H9 (cell line): ENCODE data around the gene INAFM1. TPM values are rescaled to one million over a fixed set of nuclear protein-coding genes. Genes with fewer than 3 reads are reported as not detected.

Source experiments
- DNase-seq: peaks from one replicate; pipeline ENCODE4 v3.0.0-alpha.2; 2017
- H2AFZ ChIP-seq: one replicate; pipeline ENCODE4 v1.6.1; 2013; ENCODE audit warnings: mild to moderate bottlenecking, low read length, control low read depth, moderate library complexity
- H2AK5ac ChIP-seq: 2 replicates; pipeline ENCODE4 v1.6.1; 2013; ENCODE audit warnings: low read length, control low read depth, mixed read lengths; ENCODE audit not compliant: insufficient read length
- H2BK120ac ChIP-seq: one replicate; pipeline ENCODE4 v1.6.1; 2013; ENCODE audit warnings: low read depth, mild to moderate bottlenecking, low read length, control low read depth, inconsistent platforms; ENCODE audit not compliant: poor library complexity, severe bottlenecking
- H2BK12ac ChIP-seq: 2 replicates; pipeline ENCODE4 v1.6.1; 2013; ENCODE audit warnings: low read length, control low read depth, mixed read lengths, low read depth; ENCODE audit not compliant: insufficient read length
- H2BK15ac ChIP-seq: 2 replicates; pipeline ENCODE4 v1.6.1; 2013; ENCODE audit warnings: low read depth, low read length, control low read depth
- H2BK20ac ChIP-seq: one replicate; pipeline ENCODE4 v1.6.1; 2013; ENCODE audit warnings: low read depth, mild to moderate bottlenecking, low read length, control low read depth, inconsistent platforms; ENCODE audit not compliant: poor library complexity, severe bottlenecking
- H2BK5ac ChIP-seq: 2 replicates; pipeline ENCODE4 v1.6.1; 2013; ENCODE audit warnings: low read length, control low read depth, mixed read lengths; ENCODE audit not compliant: insufficient read length
- H3K14ac ChIP-seq: 2 replicates; pipeline ENCODE4 v1.6.1; 2013; ENCODE audit warnings: low read length, control low read depth; ENCODE audit not compliant: insufficient read depth
- H3K18ac ChIP-seq: 2 replicates; pipeline ENCODE4 v1.6.1; 2013; ENCODE audit warnings: low read depth, mild to moderate bottlenecking, mixed read lengths, low read length, control low read depth; ENCODE audit not compliant: insufficient read length
- H3K23ac ChIP-seq: 2 replicates; pipeline ENCODE4 v1.6.1; 2013; ENCODE audit warnings: low read length, control low read depth, mixed read lengths, low read depth; ENCODE audit not compliant: insufficient read length
- H3K23me2 ChIP-seq: 2 replicates; pipeline ENCODE4 v1.6.1; 2013; ENCODE audit warnings: low read depth, mild to moderate bottlenecking, mixed read lengths, low read length, control low read depth; ENCODE audit not compliant: insufficient read length, poor library complexity, severe bottlenecking
- H3K27ac ChIP-seq: 2 replicates; pipeline ENCODE4 v1.5.1; 2013; ENCODE audit warnings: low read length, control low read depth, mixed read lengths, low read depth; ENCODE audit not compliant: insufficient read length
- H3K27me3 ChIP-seq: 2 replicates; pipeline ENCODE4 v1.6.1; 2013; ENCODE audit warnings: low read length, control low read depth, inconsistent platforms; ENCODE audit not compliant: insufficient read depth
- H3K4ac ChIP-seq: 2 replicates; pipeline ENCODE4 v1.6.1; 2013; ENCODE audit warnings: low read depth, mild to moderate bottlenecking, control low read depth, inconsistent platforms, low read length, moderate library complexity
- H3K4me1 ChIP-seq: 2 replicates; pipeline ENCODE4 v1.6.1; 2013; ENCODE audit warnings: low read length, control low read depth, inconsistent platforms; ENCODE audit not compliant: insufficient read depth
- H3K4me2 ChIP-seq: 2 replicates; pipeline ENCODE4 v1.6.1; 2013; ENCODE audit warnings: low read length, control low read depth, mixed read lengths; ENCODE audit not compliant: insufficient read length, insufficient read depth
- H3K56ac ChIP-seq: 2 replicates; pipeline ENCODE4 v1.6.1; 2013; ENCODE audit warnings: low read depth, mild to moderate bottlenecking, mixed read lengths, low read length, control low read depth; ENCODE audit not compliant: insufficient read length
- H3K79me1 ChIP-seq: 2 replicates; pipeline ENCODE4 v1.6.1; 2013; ENCODE audit warnings: low read depth, mild to moderate bottlenecking, moderate library complexity, low read length, control low read depth, inconsistent platforms; ENCODE audit not compliant: insufficient read depth, poor library complexity, severe bottlenecking
- H3K79me2 ChIP-seq: 2 replicates; pipeline ENCODE4 v1.6.1; 2013; ENCODE audit warnings: low read length, control low read depth, inconsistent platforms; ENCODE audit not compliant: insufficient read depth
- H3K9ac ChIP-seq: 2 replicates; pipeline ENCODE4 v1.6.1; 2013; ENCODE audit warnings: low read length, control low read depth, mixed read lengths; ENCODE audit not compliant: insufficient read length; ENCODE audit errors: extremely low read depth
- H3K9me3 ChIP-seq: one replicate; pipeline ENCODE4 v1.6.1; 2013; ENCODE audit warnings: low read depth, low read length, inconsistent platforms; ENCODE audit not compliant: control insufficient read depth
- H3T11ph ChIP-seq: one replicate; pipeline ENCODE4 v1.6.1; 2013; ENCODE audit warnings: mild to moderate bottlenecking, low read length, control low read depth, inconsistent platforms
- H4K20me1 ChIP-seq: one replicate; pipeline ENCODE4 v1.6.1; 2013; ENCODE audit not compliant: control insufficient read depth, insufficient read length, insufficient read depth
- H4K5ac ChIP-seq: 2 replicates; pipeline ENCODE4 v1.6.1; 2013; ENCODE audit warnings: low read depth, mild to moderate bottlenecking, mixed read lengths, low read length, control low read depth; ENCODE audit not compliant: insufficient read length
- H4K8ac ChIP-seq: replicated peaks from 2 replicates; pipeline ENCODE4 v1.6.1; 2013; ENCODE audit warnings: low read length, control low read depth, mixed read lengths, low read depth; ENCODE audit not compliant: insufficient read length
- H4K91ac ChIP-seq: 2 replicates; pipeline ENCODE4 v1.6.1; 2013; ENCODE audit warnings: low read depth, mild to moderate bottlenecking, moderate library complexity, mixed read lengths, low read length, control low read depth; ENCODE audit not compliant: insufficient read length
- H3K27ac Mint-ChIP-seq, 3 experiments: 2 replicates in 2 of 3; 3 replicates in 1 of 3; pipeline ENCODE4 v1.8.0; 2020 to 2021; ENCODE audit warnings: mixed read lengths in 3 of 3, mild to moderate bottlenecking in 1 of 3, moderate library complexity in 1 of 3
- H3K27me3 Mint-ChIP-seq: 2 replicates; pipeline ENCODE4 v1.8.0; 2021; ENCODE audit warnings: low read depth, mild to moderate bottlenecking, moderate library complexity, mixed read lengths
- H3K36me3 Mint-ChIP-seq, 3 experiments: 2 replicates in 2 of 3; 3 replicates in 1 of 3; pipeline ENCODE4 v1.8.0; 2020 to 2021; ENCODE audit warnings: low read depth in 3 of 3, mixed read lengths in 3 of 3; ENCODE audit not compliant: insufficient read depth in 1 of 3
- H3K4me1 Mint-ChIP-seq, 2 experiments: 2 replicates each; pipeline ENCODE4 v1.8.0; 2020; ENCODE audit warnings: mixed read lengths in 2 of 2
- H3K4me3 Mint-ChIP-seq, 2 experiments: 2 replicates in 1 of 2; 3 replicates in 1 of 2; pipeline ENCODE4 v1.8.0; 2020 to 2021; ENCODE audit warnings: mild to moderate bottlenecking in 2 of 2, mixed read lengths in 2 of 2, moderate library complexity in 1 of 2
- H3K9me3 Mint-ChIP-seq, 2 experiments: 2 replicates in 1 of 2; 3 replicates in 1 of 2; pipeline ENCODE4 v1.8.0; 2020; ENCODE audit warnings: mild to moderate bottlenecking in 2 of 2, mixed read lengths in 2 of 2, moderate library complexity in 1 of 2
- CTCF ChIP-seq: fragments of 200-600 bp; sonication (generic); conservative IDR thresholded peaks from 3 replicates; pipeline ENCODE4 v1.8.0; 2021; ENCODE audit warnings: antibody characterized with exemption, mild to moderate bottlenecking
- WGBS: extraction: QIAGEN DNeasy Blood & Tissue Kit; methylation state at CpG from one replicate; pipeline ENCODE4 v1.1.7; 2013; ENCODE audit warnings: missing lambda C conversion rate, low lambda C conversion rate, mixed read lengths; ENCODE audit not compliant: insufficient read length; ENCODE audit errors: extremely low coverage; 5-methylcytosine and 5-hydroxymethylcytosine counted together
- total RNA-seq: library from RNA; stranded (reverse); gene quantifications from 2 replicates; pipeline ENCODE4 v1.2.1, GENCODE V29; 2021

The INAFM1 gene
- total RNA-seq, 1 experiment from 2014 or later, result 8.5 TPM

GRCh38 chr19:47253467-47253881, 21.2 kb upstream of the INAFM1 start:
- H3K23me2 ChIP-seq, result peaks cover 12% of the 10 kb centered on the region
- Mint-ChIP-seq H3K4me3 (no peak overlapping the region), H3K4me1 (peaks cover 14 to 22% of the 10 kb centered on the region in 2 experiments), H3K27me3 (peaks cover 4% of the 10 kb centered on the region; the same call in 1 of the 2 replicates), H3K9me3 (no peaks in the 10 kb centered on the region; a peak in 1 of 5 replicates), H3K27ac (no peak overlapping the region), H3K36me3 (peaks cover 6 to 10% (median 8%) of the 10 kb centered on the region in 3 experiments; a peak in 6 of 7 replicates)
- no CpG with 5 or more reads among the region's 3 CpGs for WGBS
- DNase-seq, result no peak
- no peak overlapping the region for H3K56ac ChIP-seq
- no peaks in the 10 kb centered on the region for H3K27me3 ChIP-seq
- H3K4ac ChIP-seq, result no peak overlapping the region
- no peak for TF ChIP-seq CTCF
- no peak overlapping the region for H2BK12ac ChIP-seq
- H2AK5ac ChIP-seq, result no peak overlapping the region
- H3K4me1 ChIP-seq, result no peaks in the 10 kb centered on the region
- no peak overlapping the region for H3K4me2 ChIP-seq
- H4K5ac ChIP-seq, result no peak overlapping the region
- H3K27ac ChIP-seq, result no peak overlapping the region
- no peak overlapping the region for H3K18ac ChIP-seq
- H4K20me1 ChIP-seq, result no peaks in the 10 kb centered on the region
- H3K9me3 ChIP-seq, result no peaks in the 10 kb centered on the region
- no peak overlapping the region for H2BK5ac ChIP-seq
- H2BK120ac ChIP-seq, result no peak overlapping the region
- H3K23ac ChIP-seq, result no peak overlapping the region
- no peak overlapping the region for H3T11ph ChIP-seq
- no peak overlapping the region for H3K9ac ChIP-seq
- no peak overlapping the region for H2AFZ ChIP-seq
- H3K79me2 ChIP-seq, result no peaks in the 10 kb centered on the region
- no peak overlapping the region for H4K91ac ChIP-seq
- no peak overlapping the region for H2BK20ac ChIP-seq
- no peak overlapping the region for H4K8ac ChIP-seq
- H2BK15ac ChIP-seq, result no peak overlapping the region
- H3K14ac ChIP-seq, result no peak overlapping the region
- H3K79me1 ChIP-seq, result no peaks in the 10 kb centered on the region
